ENCODE measurements around the gene KLK8. TPM values are rescaled to one million over a fixed set of nuclear protein-coding genes. Genes with fewer than 3 reads are reported as not detected.

KLK8 gene
- total RNA-seq, 1 experiment from 2014 or later: 2.7 TPM

DNA sequence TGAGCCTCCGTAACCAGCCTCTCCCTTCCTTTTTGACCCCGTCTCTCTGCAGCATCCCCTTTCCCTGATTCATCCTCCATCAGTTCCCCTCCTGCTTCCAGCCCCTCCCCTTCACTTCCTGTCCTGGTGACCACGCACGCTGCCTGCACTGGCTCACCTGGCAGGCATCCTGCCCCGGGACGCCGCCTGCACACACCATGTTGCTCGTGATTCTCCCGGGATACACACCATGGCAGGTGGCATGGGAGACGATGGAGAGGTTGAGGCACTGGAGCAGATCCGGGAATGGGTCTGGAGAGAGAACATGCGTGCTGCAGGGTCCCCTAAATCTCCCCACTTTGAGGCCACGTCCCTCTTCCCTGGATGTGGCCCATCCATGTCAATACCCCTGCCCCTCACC is 29.2 kb upstream of the KLK8 start:
- Histone ChIP-seq H3K79me2 (ENCODE audit: insufficient read depth, low read length) (no peaks in the 10 kb centered on the region), H3K14ac (ENCODE audit: insufficient read depth, low read length) (no peak overlapping the region; the same call in 1 of the 2 replicates), H2BK12ac (ENCODE audit: insufficient read length, low read depth, low read length) (no peak overlapping the region), H3K27me3 (ENCODE audit: insufficient read depth, low read length) (no peaks in the 10 kb centered on the region), H4K5ac (ENCODE audit: insufficient read length, low read depth, low read length) (no peak overlapping the region), H4K20me1 (ENCODE audit: control insufficient read depth, insufficient read depth, insufficient read length) (no peaks in the 10 kb centered on the region), H2BK120ac (ENCODE audit: low read depth, low read length, poor library complexity, severe bottlenecking) (no peak overlapping the region), H2AK5ac (ENCODE audit: insufficient read length, low read length) (no peak overlapping the region), H2BK20ac (ENCODE audit: low read depth, low read length, poor library complexity, severe bottlenecking) (no peak overlapping the region), H3K4ac (ENCODE audit: low read depth, low read length) (no peak overlapping the region), H3T11ph (ENCODE audit: low read length) (no peak overlapping the region), H3K18ac (ENCODE audit: insufficient read length, low read depth, low read length) (no peak overlapping the region), H2AFZ (ENCODE audit: low read length) (no peak overlapping the region), H3K4me2 (ENCODE audit: insufficient read depth, insufficient read length, low read length) (no peak overlapping the region), H3K9ac (ENCODE audit: extremely low read depth, insufficient read length, low read length) (no peak overlapping the region), H2BK5ac (ENCODE audit: insufficient read length, low read length) (no peak overlapping the region), H3K56ac (ENCODE audit: insufficient read length, low read depth, low read length) (no peak overlapping the region), H3K23me2 (ENCODE audit: insufficient read length, low read depth, low read length, poor library complexity, severe bottlenecking) (no peaks in the 10 kb centered on the region), H4K91ac (ENCODE audit: insufficient read length, low read depth, low read length) (no peak overlapping the region), H3K9me3 (ENCODE audit: control insufficient read depth, low read depth, low read length) (no peaks in the 10 kb centered on the region), H2BK15ac (ENCODE audit: low read depth, low read length) (no peak overlapping the region), H3K4me1 (ENCODE audit: insufficient read depth, low read length) (no peaks in the 10 kb centered on the region), H4K8ac (replicated peaks; ENCODE audit: insufficient read length, low read depth, low read length) (no peak overlapping the region), H3K23ac (ENCODE audit: insufficient read length, low read depth, low read length) (no peak overlapping the region), H3K79me1 (ENCODE audit: insufficient read depth, low read depth, low read length, poor library complexity, severe bottlenecking) (no peaks in the 10 kb centered on the region), H3K27ac (ENCODE audit: insufficient read length, low read depth, low read length) (no peak overlapping the region)
- no peak overlapping the region for H3K4me3 Mint-ChIP-seq
- no CpG with 5 or more reads among the region's 13 CpGs for WGBS (ENCODE audit: extremely low coverage, insufficient read length, low lambda C conversion rate)
- no peak for DNase-seq
- TF ChIP-seq, protein P1, sequence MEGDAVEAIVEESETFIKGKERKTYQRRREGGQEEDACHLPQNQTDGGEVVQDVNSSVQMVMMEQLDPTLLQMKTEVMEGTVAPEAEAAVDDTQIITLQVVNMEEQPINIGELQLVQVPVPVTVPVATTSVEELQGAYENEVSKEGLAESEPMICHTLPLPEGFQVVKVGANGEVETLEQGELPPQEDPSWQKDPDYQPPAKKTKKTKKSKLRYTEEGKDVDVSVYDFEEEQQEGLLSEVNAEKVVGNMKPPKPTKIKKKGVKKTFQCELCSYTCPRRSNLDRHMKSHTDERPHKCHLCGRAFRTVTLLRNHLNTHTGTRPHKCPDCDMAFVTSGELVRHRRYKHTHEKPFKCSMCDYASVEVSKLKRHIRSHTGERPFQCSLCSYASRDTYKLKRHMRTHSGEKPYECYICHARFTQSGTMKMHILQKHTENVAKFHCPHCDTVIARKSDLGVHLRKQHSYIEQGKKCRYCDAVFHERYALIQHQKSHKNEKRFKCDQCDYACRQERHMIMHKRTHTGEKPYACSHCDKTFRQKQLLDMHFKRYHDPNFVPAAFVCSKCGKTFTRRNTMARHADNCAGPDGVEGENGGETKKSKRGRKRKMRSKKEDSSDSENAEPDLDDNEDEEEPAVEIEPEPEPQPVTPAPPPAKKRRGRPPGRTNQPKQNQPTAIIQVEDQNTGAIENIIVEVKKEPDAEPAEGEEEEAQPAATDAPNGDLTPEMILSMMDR (conservative IDR thresholded peaks at IDR 0.05): no peak
- H3K9me3 Mint-ChIP-seq: no peaks in the 10 kb centered on the region; a peak in 1 of 5 replicates
- H3K4me1 Mint-ChIP-seq: peaks cover 23 to 40% of the 10 kb centered on the region in 2 experiments
- H3K27me3 Mint-ChIP-seq (ENCODE audit: low read depth): peaks cover 16% of the 10 kb centered on the region
- H3K36me3 Mint-ChIP-seq (ENCODE audit: insufficient read depth in 1 of 3, low read depth in 3 of 3): no peaks in the 10 kb centered on the region
- no peak overlapping the region for H3K27ac Mint-ChIP-seq
